Measurements from ENCODE around the gene ATP11B.

DNA sequence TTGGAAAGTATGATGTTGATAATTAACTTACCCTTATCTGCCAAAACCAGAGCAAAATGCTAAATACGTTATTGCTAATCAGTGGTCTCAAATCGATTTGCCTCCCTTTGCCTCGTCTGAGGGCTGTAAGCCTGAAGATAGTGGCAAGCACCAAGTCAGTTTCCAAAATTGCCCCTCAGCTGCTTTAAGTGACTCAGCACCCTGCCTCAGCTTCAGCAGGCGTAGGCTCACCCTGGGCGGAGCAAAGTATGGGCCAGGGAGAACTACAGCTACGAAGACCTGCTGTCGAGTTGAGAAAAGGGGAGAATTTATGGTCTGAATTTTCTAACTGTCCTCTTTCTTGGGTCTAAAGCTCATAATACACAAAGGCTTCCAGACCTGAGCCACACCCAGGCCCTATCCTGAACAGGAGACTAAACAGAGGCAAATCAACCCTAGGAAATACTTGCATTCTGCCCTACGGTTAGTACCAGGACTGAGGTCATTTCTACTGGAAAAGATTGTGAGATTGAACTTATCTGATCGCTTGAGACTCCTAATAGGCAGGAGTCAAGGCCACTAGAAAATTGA lies 127.3 kb downstream of the ATP11B start:
- peak; percentile 71 for TF ChIP-seq NFE2L1 (tag; IDR thresholded peaks at IDR 0.05; ENCODE audit: borderline replicate concordance, low read depth)
- TF ChIP-seq, protein P1, sequence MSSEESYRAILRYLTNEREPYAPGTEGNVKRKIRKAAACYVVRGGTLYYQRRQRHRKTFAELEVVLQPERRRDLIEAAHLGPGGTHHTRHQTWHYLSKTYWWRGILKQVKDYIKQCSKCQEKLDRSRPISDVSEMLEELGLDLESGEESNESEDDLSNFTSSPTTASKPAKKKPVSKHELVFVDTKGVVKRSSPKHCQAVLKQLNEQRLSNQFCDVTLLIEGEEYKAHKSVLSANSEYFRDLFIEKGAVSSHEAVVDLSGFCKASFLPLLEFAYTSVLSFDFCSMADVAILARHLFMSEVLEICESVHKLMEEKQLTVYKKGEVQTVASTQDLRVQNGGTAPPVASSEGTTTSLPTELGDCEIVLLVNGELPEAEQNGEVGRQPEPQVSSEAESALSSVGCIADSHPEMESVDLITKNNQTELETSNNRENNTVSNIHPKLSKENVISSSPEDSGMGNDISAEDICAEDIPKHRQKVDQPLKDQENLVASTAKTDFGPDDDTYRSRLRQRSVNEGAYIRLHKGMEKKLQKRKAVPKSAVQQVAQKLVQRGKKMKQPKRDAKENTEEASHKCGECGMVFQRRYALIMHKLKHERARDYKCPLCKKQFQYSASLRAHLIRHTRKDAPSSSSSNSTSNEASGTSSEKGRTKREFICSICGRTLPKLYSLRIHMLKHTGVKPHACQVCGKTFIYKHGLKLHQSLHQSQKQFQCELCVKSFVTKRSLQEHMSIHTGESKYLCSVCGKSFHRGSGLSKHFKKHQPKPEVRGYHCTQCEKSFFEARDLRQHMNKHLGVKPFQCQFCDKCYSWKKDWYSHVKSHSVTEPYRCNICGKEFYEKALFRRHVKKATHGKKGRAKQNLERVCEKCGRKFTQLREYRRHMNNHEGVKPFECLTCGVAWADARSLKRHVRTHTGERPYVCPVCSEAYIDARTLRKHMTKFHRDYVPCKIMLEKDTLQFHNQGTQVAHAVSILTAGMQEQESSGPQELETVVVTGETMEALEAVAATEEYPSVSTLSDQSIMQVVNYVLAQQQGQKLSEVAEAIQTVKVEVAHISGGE (CRISPR knock-in tag; IDR thresholded peaks at IDR 0.05), result no peak
- no peak; the same call in 1 of the 2 replicates for TF ChIP-seq NR2C1 (IDR thresholded peaks at IDR 0.05)
- no peak for TF ChIP-seq NR2C1 (tag; IDR thresholded peaks at IDR 0.05)
- TF ChIP-seq, protein P2, sequence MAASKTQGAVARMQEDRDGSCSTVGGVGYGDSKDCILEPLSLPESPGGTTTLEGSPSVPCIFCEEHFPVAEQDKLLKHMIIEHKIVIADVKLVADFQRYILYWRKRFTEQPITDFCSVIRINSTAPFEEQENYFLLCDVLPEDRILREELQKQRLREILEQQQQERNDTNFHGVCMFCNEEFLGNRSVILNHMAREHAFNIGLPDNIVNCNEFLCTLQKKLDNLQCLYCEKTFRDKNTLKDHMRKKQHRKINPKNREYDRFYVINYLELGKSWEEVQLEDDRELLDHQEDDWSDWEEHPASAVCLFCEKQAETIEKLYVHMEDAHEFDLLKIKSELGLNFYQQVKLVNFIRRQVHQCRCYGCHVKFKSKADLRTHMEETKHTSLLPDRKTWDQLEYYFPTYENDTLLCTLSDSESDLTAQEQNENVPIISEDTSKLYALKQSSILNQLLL (CRISPR knock-in tag; IDR thresholded peaks at IDR 0.05; ENCODE audit: borderline replicate concordance), result no peak
- TF ChIP-seq FOXM1 (IDR thresholded peaks at IDR 0.05; ENCODE audit: low read depth), result peak; percentile 56
- no peak for TF ChIP-seq FOXM1 (CRISPR knock-in tag; IDR thresholded peaks at IDR 0.05; ENCODE audit: low read depth)
- no peak for TF ChIP-seq ZNF121 (CRISPR knock-in tag; conservative IDR thresholded peaks at IDR 0.05)
- TF ChIP-seq, protein P3, sequence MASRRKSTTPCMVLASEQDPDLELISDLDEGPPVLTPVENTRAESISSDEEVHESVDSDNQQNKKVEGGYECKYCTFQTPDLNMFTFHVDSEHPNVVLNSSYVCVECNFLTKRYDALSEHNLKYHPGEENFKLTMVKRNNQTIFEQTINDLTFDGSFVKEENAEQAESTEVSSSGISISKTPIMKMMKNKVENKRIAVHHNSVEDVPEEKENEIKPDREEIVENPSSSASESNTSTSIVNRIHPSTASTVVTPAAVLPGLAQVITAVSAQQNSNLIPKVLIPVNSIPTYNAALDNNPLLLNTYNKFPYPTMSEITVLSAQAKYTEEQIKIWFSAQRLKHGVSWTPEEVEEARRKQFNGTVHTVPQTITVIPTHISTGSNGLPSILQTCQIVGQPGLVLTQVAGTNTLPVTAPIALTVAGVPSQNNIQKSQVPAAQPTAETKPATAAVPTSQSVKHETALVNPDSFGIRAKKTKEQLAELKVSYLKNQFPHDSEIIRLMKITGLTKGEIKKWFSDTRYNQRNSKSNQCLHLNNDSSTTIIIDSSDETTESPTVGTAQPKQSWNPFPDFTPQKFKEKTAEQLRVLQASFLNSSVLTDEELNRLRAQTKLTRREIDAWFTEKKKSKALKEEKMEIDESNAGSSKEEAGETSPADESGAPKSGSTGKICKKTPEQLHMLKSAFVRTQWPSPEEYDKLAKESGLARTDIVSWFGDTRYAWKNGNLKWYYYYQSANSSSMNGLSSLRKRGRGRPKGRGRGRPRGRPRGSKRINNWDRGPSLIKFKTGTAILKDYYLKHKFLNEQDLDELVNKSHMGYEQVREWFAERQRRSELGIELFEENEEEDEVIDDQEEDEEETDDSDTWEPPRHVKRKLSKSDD (conservative IDR thresholded peaks at IDR 0.05; ENCODE audit: low read length), result 0 out of 2 replicates have a peak, but pooled peaks have one; percentile 36
- TF ChIP-seq, protein P4, sequence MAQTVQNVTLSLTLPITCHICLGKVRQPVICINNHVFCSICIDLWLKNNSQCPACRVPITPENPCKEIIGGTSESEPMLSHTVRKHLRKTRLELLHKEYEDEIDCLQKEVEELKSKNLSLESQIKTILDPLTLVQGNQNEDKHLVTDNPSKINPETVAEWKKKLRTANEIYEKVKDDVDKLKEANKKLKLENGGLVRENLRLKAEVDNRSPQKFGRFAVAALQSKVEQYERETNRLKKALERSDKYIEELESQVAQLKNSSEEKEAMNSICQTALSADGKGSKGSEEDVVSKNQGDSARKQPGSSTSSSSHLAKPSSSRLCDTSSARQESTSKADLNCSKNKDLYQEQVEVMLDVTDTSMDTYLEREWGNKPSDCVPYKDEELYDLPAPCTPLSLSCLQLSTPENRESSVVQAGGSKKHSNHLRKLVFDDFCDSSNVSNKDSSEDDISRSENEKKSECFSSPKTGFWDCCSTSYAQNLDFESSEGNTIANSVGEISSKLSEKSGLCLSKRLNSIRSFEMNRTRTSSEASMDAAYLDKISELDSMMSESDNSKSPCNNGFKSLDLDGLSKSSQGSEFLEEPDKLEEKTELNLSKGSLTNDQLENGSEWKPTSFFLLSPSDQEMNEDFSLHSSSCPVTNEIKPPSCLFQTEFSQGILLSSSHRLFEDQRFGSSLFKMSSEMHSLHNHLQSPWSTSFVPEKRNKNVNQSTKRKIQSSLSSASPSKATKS (CRISPR knock-in tag; IDR thresholded peaks at IDR 0.05), result no peak
- TF ChIP-seq MYBL2 (IDR thresholded peaks at IDR 0.05; ENCODE audit: low read depth), result peak; percentile 65
- no peak for TF ChIP-seq MYBL2 (CRISPR knock-in tag; IDR thresholded peaks at IDR 0.05; ENCODE audit: borderline replicate concordance)
